IPS-18a (cell line): ENCODE results near the gene SAP30BP.
"Not testable (repeated sequence)": the region's sequence is repeated elsewhere in the genome, so short reads cannot be mapped to it uniquely, and the experiment has no call there.

Experiments used
- H3K27ac ChIP-seq: one replicate; pipeline ENCODE4 v1.5.1; 2013; ENCODE audit warnings: low read length
- H3K27me3 ChIP-seq: one replicate; pipeline ENCODE4 v1.6.1; 2013; ENCODE audit warnings: mild to moderate bottlenecking, low read length; ENCODE audit not compliant: control insufficient read depth, insufficient read depth
- H3K36me3 ChIP-seq: one replicate; pipeline ENCODE4 v1.6.1; 2013; ENCODE audit warnings: low read depth, low read length; ENCODE audit not compliant: control insufficient read depth
- H3K4me1 ChIP-seq: one replicate; pipeline ENCODE4 v1.6.1; 2013; ENCODE audit warnings: low read depth, low read length; ENCODE audit not compliant: control insufficient read depth
- H3K4me3 ChIP-seq: one replicate; pipeline ENCODE4 v1.5.1; 2013; ENCODE audit warnings: low read length
- H3K9ac ChIP-seq: one replicate; pipeline ENCODE4 v1.6.1; 2013; ENCODE audit warnings: mild to moderate bottlenecking, low read length, moderate library complexity
- H3K9me3 ChIP-seq: one replicate; pipeline ENCODE4 v1.6.1; 2013; ENCODE audit warnings: low read depth, low read length; ENCODE audit not compliant: control insufficient read depth

Gene SAP30BP

GRCh38 chr17:75634754-75635609, 32.2 kb upstream of the SAP30BP start:
- Histone ChIP-seq H3K27ac (no peak overlapping the region), H3K27me3 (no peaks in the 10 kb centered on the region), H3K4me3 (no peak overlapping the region), H3K9ac (no peak overlapping the region), H3K9me3 (no peaks in the 10 kb centered on the region), H3K4me1 (peaks cover 7% of the 10 kb centered on the region), H3K36me3 (no peaks in the 10 kb centered on the region)

GRCh38 chr17:75635610-75636202, 31.4 kb upstream of the SAP30BP start:
- Histone ChIP-seq H3K4me3 (no peak overlapping the region), H3K27ac (no peak overlapping the region), H3K9ac (no peak overlapping the region), H3K27me3 (no peaks in the 10 kb centered on the region), H3K36me3 (no peaks in the 10 kb centered on the region), H3K4me1 (peaks cover 7% of the 10 kb centered on the region), H3K9me3 (no peaks in the 10 kb centered on the region)

GRCh38 chr17:75636381-75637142, 30.6 kb upstream of the SAP30BP start:
- H3K9me3 ChIP-seq, result no peaks in the 10 kb centered on the region
- H3K27me3 ChIP-seq, result no peaks in the 10 kb centered on the region
- H3K4me3 ChIP-seq, result no peak overlapping the region
- H3K4me1 ChIP-seq, result peaks cover 7% of the 10 kb centered on the region
- no peaks in the 10 kb centered on the region for H3K36me3 ChIP-seq
- H3K9ac ChIP-seq, result no peak overlapping the region
- no peak overlapping the region for H3K27ac ChIP-seq

GRCh38 chr17:75637143-75637538, 30.0 kb upstream of the SAP30BP start:
- Histone ChIP-seq H3K9ac (no peak overlapping the region), H3K27ac (no peak overlapping the region)

GRCh38 chr17:75637551-75637950, 29.6 kb upstream of the SAP30BP start:
- no peaks in the 10 kb centered on the region for H3K36me3 ChIP-seq
- no peak overlapping the region for H3K27ac ChIP-seq
- H3K9me3 ChIP-seq, result no peaks in the 10 kb centered on the region
- H3K4me1 ChIP-seq, result peaks cover 8% of the 10 kb centered on the region
- H3K4me3 ChIP-seq, result no peak overlapping the region
- H3K27me3 ChIP-seq, result no peaks in the 10 kb centered on the region
- no peak overlapping the region for H3K9ac ChIP-seq

More at GRCh38 chr17:75637143-75637538, 30.0 kb upstream of the SAP30BP start:
- Histone ChIP-seq H3K9me3 (no peaks in the 10 kb centered on the region), H3K4me3 (no peak overlapping the region), H3K4me1 (peaks cover 7% of the 10 kb centered on the region), H3K27me3 (no peaks in the 10 kb centered on the region), H3K36me3 (no peaks in the 10 kb centered on the region)

- not testable (repeated sequence) for H3K9me3 ChIP-seq, H3K27me3 ChIP-seq, H3K27ac ChIP-seq, H3K36me3 ChIP-seq, H3K4me3 ChIP-seq, H3K9ac ChIP-seq
- peaks cover 13% of the 10 kb centered on the region for H3K4me1 ChIP-seq
These were observed 29.1 kb upstream of the SAP30BP start for GRCh38 chr17:75638039-75638438.

GRCh38 chr17:75638893-75639292, 28.2 kb upstream of the SAP30BP start:
- no peaks in the 10 kb centered on the region for H3K36me3 ChIP-seq
- no peaks in the 10 kb centered on the region for H3K9me3 ChIP-seq
- peaks cover 12% of the 10 kb centered on the region for H3K4me1 ChIP-seq
- H3K27ac ChIP-seq, result no peak overlapping the region
- H3K4me3 ChIP-seq, result no peak overlapping the region
- no peak overlapping the region for H3K9ac ChIP-seq
- H3K27me3 ChIP-seq, result no peaks in the 10 kb centered on the region

GRCh38 chr17:75639327-75639726, 27.8 kb upstream of the SAP30BP start:
- H3K4me3 ChIP-seq, result no peak overlapping the region
- H3K9ac ChIP-seq, result no peak overlapping the region

GRCh38 chr17:75639771-75640555, 27.2 kb upstream of the SAP30BP start:
- Histone ChIP-seq H3K4me3 (no peak overlapping the region), H3K27me3 (no peaks in the 10 kb centered on the region), H3K4me1 (peaks cover 12% of the 10 kb centered on the region), H3K9ac (no peak overlapping the region), H3K9me3 (no peaks in the 10 kb centered on the region), H3K36me3 (no peaks in the 10 kb centered on the region), H3K27ac (no peak overlapping the region)

More at GRCh38 chr17:75639327-75639726, 27.8 kb upstream of the SAP30BP start:
- Histone ChIP-seq H3K27me3 (no peaks in the 10 kb centered on the region), H3K9me3 (no peaks in the 10 kb centered on the region), H3K36me3 (no peaks in the 10 kb centered on the region), H3K27ac (no peak overlapping the region), H3K4me1 (peaks cover 12% of the 10 kb centered on the region)

- no peaks in the 10 kb centered on the region for H3K27me3 ChIP-seq
- no peaks in the 10 kb centered on the region for H3K36me3 ChIP-seq
- peaks cover 12% of the 10 kb centered on the region for H3K4me1 ChIP-seq
- no peak overlapping the region for H3K9ac ChIP-seq
- H3K9me3 ChIP-seq, result no peaks in the 10 kb centered on the region
- no peak overlapping the region for H3K27ac ChIP-seq
- no peak overlapping the region for H3K4me3 ChIP-seq
These were observed 26.5 kb upstream of the SAP30BP start for GRCh38 chr17:75640556-75641119.

GRCh38 chr17:75641343-75641742, 25.8 kb upstream of the SAP30BP start:
- no peak overlapping the region for H3K4me3 ChIP-seq
- peaks cover 12% of the 10 kb centered on the region for H3K4me1 ChIP-seq
- H3K9ac ChIP-seq, result no peak overlapping the region
- no peaks in the 10 kb centered on the region for H3K36me3 ChIP-seq
- H3K9me3 ChIP-seq, result no peaks in the 10 kb centered on the region
- H3K27ac ChIP-seq, result no peak overlapping the region
- H3K27me3 ChIP-seq, result no peaks in the 10 kb centered on the region
